GM21515 (cell line): Measurements from ENCODE around the gene AASDH.

Source experiments
- ATAC-seq: cut with Tn5 transposase; IDR thresholded peaks from one replicate; pipeline ENCODE4 v1.9.1; 2021; ENCODE audit not compliant: unreplicated experiment

Gene AASDH

DNA sequence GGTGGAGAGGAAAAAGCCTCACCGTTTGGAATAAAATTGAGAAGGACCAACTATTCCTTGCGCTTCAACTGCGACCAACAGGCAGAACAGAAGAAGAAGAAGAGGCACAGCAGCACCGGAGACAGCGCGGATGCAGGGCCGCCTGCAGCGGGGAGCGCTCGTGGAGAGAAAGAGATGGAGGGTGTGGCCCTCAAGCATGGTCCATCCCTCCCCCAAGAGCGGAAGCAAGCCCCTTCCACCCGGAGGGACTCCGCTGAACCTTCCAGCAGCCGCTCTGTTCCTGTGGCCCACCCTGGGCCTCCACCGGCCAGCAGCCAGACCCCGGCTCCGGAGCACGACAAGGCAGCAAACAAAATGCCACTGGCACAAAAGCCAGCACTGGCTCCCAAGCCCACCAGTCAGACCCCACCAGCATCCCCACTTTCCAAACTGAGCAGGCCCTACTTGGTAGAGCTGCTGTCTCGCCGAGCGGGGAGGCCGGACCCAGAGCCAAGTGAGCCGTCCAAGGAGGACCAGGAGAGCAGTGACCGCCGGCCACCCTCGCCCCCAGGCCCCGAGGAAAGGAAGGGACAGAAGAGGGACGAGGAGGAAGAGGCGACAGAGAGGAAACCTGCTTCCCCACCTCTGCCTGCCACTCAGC, 71.2 kb downstream of the AASDH start:
- ATAC-seq, result no peak

DNA sequence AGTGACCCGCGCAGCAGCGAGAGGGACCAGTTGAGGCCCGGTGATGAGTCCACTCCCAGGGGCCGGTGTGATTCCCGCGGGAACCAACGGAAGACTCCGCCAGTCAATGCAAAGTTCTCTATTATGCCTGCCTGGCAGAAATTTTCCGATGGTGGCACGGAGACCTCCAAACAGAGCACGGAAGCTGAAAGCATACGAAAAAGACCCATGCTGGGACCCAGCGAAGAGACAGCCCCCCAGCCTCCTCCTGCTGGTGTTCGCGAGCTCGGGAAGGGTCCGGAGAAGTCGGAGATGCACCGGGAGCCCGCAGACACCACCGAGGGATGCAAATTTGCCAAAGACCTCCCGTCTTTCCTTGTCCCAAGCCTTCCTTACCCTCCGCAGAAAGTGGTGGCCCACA, 71.7 kb downstream of the AASDH start:
- no peak for ATAC-seq

DNA sequence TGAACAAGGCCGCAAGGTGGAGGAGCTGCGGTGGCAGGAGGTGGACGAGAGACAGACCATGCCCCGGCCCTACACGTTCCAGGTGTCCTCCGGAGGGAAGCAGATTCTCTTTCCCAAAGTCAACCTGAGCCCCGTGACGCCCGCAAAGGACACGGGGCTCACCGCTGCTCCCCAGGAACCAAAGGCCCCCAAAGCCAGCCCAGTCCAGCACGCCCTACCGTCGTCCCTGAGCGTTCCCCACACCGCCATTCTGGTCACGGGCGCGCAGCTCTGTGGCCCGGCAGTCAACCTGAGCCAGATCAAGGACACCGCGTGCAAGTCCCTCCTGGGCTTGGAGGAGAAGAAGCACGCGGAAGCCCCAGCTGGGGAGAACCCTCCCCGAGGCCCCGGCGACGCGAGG, 72.2 kb downstream of the AASDH start:
- no peak for ATAC-seq

DNA sequence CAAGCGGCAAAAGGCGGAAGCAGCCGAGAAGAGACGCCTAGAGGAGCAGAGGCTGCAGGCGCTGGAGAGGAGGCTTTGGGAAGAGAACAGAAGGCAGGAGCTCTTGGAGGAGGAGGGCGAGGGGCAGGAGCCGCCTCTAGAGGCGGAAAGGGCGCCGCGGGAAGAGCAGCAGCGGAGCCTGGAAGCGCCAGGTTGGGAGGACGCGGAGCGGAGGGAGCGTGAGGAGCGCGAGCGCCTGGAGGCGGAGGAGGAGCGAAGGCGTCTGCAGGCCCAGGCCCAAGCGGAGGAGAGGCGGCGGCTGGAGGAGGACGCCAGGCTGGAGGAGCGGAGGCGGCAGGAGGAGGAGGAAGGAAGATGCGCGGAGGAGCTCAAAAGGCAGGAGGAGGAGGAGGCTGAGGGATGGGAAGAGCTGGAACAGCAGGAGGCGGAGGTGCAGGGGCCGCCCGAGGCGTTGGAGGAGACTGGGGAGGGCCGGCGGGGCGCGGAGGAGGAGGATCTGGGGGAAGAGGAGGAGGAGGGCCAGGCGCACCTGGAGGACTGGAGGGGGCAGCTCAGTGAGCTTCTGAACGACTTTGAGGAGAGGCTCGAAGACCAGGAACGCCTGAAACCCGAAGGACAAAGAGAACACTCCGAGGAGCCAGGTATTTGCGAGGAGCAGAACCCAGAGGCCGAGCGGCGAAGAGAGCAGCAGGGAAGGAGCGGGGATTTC, 72.9 kb downstream of the AASDH start:
- no peak for ATAC-seq

DNA sequence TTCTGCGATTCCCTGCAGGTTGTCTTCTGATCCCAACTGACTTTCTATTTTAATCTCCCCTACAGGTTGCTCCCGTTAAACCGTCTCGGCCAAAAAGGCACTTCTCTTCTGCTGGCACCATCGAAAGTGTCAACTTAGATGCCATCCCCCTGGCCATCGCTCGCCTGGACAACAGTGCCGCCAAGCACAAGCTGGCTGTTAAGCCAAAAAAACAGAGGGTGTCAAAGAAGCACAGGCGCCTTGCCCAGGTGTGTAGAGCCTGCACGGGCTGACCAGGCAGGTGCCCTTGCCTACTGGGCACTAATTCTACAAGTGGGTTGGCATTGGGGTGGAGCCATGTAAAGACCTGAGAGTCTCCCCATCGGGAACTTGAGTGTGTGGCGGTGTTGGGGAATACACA, 74.2 kb downstream of the AASDH start:
- ATAC-seq, result no peak

GRCh38 chr4:56311299-56311975, 75.9 kb downstream of the AASDH start:
- no peak for ATAC-seq

GRCh38 chr4:56310401-56311125, 76.7 kb downstream of the AASDH start:
- ATAC-seq, result no peak

DNA sequence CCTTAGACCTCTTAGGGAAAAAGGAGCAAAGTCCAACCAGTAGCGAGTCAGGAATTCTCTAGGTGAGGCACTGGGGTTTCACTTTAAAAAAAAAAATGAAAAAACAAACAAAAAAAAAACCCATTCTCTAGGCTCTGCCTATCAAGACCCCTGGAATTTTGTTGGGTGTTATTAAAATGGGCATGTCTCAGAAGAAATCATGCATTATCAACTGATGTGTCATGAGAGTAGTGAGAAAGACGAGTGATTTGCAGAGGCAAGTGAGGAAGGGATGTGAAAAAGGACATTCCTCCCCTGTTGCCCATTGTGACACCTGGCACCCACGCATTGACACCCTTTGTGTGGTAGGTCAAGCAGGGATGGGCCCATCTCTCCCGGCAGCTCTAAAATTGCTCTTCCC, 78.9 kb downstream of the AASDH start:
- ATAC-seq, result no peak

DNA sequence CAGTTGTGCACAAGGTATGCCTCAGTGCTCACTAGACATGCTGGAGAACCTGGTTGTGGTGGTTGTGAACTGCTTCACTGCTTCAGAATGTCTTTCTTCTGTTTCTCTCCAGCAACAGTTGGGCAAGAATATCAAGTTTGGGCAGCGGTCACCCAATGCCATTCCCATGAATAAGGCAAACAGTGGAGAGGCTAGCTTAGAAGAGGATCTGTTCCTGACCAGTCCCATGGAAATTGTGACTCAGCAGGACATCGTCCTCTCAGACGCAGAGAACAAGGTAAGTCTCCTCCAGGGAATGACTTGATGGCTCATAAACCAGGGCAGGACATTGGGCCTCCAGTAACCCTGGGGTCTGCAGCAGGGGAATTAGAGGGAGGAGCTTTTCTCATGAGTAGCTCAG, 79.9 kb downstream of the AASDH start:
- no peak for ATAC-seq

- ATAC-seq, result no peak
Measured at GRCh38 chr4:56305390-56305789, 81.9 kb downstream of the AASDH start.

DNA sequence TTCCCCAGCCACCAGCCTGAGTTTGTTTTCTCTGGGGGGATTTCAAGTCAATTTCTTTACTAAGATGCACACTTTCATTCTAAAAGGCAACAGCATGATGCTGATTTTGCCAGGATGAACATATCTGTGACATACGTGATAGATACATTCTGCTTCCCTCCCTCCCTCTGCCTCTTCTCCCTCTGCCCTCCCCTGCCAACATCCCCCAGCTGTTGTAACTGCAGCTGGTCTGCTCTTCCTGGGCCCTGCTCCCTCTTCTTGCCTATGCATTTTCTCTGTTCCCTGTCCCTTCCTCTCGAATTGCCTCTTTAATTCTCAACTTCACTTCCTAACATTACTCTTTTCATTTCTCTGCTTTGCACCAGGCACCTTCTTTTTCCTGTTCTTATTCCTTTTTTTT, 83.4 kb downstream of the AASDH start:
- ATAC-seq, result no peak

DNA sequence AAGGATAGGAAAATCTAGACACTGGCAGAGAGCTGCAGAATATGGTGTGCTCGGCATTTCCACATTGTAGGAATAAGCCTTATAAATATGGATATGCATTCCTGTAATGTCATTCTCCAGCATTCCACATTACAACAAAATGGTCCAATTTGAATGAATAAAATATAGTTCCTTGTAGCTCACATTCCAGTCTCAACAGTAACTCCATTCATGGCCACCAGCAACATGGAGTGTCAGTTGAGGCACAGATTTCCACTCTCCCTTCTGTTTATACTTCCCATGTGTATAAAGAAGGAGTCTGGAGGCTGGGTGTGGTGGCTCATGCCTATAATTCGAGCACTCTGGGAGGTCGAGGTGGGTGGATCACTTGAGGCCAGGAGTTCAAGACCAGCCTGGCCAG, 84.5 kb downstream of the AASDH start:
- no peak for ATAC-seq

DNA sequence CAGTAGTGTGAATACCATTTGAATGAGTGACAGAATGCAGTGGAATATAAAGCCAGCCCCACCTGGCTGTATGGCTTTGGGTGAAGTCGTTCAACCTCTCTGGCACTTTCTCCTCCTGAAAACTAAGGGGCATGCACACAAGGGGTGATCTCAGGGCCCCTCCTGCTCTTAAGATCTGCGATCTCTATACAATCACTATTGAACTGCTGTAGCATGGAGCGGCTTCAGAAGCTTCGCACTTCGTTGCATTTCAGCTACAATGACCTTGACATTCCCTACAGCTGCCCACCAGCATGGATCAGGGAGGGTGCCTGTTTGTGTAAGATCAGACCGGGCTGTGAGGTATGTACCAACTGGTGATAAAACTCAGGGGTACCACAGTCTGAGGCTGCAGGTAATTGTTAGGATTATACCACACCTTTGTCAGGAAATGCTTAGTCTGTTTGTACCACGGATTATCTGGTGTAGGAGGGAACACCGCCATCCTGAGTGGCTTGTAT, 85.2 kb downstream of the AASDH start:
- ATAC-seq, result no peak

DNA sequence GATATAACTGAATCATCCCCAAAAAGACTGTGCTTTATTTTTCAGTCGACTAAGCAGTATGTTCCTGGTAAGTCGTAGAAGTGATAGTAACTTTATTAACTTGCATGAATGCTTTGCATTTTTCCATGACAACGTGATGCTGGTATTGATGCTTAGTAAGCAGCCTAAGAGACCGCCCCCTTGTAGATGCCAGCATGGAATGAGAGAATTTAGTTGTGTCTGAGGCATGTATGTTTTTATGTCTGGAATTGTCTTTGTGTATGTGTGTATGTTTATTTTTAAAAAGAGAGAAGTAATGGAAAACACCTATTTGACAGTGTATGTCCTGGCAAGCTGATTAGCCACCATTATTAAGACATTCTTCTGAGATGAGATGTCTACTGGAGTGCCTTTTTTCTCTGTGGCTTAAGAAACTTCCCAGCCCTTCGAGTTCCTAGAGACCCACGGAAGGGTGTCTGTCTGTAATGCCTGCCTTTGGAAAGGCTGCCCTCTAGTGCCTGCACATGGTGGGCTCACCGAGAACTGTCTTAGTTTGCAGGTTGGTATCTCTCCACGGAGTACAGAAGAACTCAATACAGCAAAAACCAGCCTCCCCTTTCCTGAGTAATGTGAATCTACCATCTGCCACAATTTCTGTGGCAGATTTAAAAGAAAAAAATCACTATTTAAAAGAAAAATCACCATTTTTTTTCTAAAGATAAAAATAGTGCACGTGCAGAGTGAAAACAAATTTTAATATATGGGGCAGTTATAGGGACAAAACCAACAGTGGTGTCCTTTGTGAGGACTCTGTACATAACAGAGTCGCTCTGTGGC, 85.9 kb downstream of the AASDH start:
- ATAC-seq, result peak; percentile 92

DNA sequence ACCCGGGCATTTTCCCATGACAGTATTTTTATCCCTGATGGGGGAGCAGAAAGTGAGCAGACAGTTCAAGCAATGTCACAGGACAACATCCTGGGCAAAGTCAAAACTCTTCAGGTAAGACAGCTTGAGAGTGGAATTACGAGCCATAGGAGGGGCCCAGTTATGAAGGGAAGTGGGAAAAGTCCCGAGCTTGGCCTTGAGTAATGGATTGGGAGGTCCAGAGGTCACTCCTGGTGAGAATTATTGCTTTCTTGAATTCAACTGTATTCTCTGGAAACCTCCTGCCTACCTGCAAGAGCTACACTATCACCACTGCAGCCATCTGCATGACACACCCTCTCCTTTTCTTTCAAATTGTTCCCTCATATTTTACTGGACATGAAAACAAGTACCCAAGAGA, 89.1 kb downstream of the AASDH start:
- ATAC-seq, result no peak

- no peak for ATAC-seq
Measured at GRCh38 chr4:56297776-56298175, 89.5 kb downstream of the AASDH start.

DNA sequence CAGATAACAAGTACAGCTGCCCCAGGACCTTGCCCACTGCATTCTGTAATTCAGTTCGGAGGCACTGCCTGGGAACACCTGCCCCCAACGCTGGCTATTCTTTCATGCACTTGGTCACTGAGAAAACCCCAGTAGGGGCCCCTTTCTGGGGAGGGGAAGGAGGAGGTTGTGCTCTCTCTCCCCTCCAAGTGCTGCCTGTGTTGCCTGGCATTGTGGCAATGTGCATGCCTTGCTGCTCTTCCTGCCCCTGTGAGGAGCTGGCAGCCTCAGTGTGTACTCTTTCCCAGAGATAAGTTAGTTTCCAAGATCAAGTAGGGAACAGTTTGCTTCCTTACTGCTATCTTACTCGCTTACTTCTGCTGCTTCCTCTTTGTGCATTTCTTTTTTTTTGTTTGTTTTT, 90.8 kb downstream of the AASDH start:
- ATAC-seq, result no peak

DNA sequence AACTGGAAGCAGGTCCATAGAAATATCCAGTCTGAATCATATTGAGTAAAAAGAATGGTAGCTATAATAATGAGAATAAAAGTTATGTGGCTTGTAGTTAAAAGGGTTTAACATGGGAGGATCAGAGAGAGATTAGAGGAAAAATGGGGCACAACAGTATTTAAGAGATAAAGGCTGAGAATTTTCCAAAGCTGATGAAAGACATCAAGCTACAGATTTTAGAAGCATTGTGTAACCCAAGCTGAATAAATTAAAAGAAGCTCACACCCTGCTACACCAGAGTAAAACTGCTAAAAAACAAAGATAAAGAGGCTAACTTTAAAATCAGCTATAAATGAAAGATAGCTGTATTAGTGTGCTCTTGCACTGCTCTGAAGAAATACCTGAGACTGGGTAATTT, 94.2 kb downstream of the AASDH start:
- no peak for ATAC-seq

GRCh38 chr4:56289934-56290333, 97.4 kb downstream of the AASDH start:
- ATAC-seq, result no peak

DNA sequence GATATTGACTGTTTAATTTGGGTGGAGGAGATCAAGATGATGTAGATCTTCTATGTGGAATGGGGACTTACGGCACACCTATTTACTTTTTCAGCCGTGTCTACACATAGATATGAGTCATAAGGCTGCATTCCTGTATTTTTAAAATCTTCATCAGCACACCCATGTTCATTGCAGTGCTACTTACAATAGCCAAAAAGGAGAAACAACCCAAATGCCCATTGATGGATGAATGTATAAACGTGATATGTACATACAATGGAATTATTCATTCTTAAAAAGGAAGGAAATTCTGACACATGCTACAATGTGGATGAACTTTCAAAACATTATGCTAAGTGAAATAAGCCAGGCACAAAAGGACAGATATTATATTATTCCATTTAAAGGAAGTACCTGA, 98.6 kb downstream of the AASDH start:
- no peak for ATAC-seq
